GM21423 (cell line): Measurements from ENCODE around the gene DYSF.

Experiments used
- ATAC-seq: cut with Tn5 transposase; IDR thresholded peaks from one replicate; pipeline ENCODE4 v1.9.1; 2021; ENCODE audit warnings: mild to moderate bottlenecking, moderate library complexity; ENCODE audit not compliant: unreplicated experiment

Gene DYSF

GRCh38 chr2:71496156-71496770, 42.9 kb downstream of the DYSF start:
- ATAC-seq: no peak

- no peak for ATAC-seq
Measured at GRCh38 chr2:71498261-71498701, 44.9 kb downstream of the DYSF start.

- no peak for ATAC-seq
Measured at GRCh38 chr2:71499691-71500090, 46.3 kb downstream of the DYSF start.

GRCh38 chr2:71500426-71501079, 47.2 kb downstream of the DYSF start:
- no peak for ATAC-seq

GRCh38 chr2:71502941-71503738, 49.8 kb downstream of the DYSF start:
- no peak for ATAC-seq

GRCh38 chr2:71503837-71504236, 50.5 kb downstream of the DYSF start:
- ATAC-seq: no peak

GRCh38 chr2:71504611-71505010, 51.2 kb downstream of the DYSF start:
- ATAC-seq: no peak

GRCh38 chr2:71505086-71505769, 51.9 kb downstream of the DYSF start:
- no peak for ATAC-seq

GRCh38 chr2:71505770-71506140, 52.4 kb downstream of the DYSF start:
- ATAC-seq: no peak

- ATAC-seq: no peak
Measured at GRCh38 chr2:71506222-71507153, 53.1 kb downstream of the DYSF start.

GRCh38 chr2:71507476-71507875, 54.1 kb downstream of the DYSF start:
- ATAC-seq: no peak

GRCh38 chr2:71510196-71510807, 56.9 kb downstream of the DYSF start:
- ATAC-seq: peak; percentile 67

- ATAC-seq: no peak
Measured at GRCh38 chr2:71510938-71511337, 57.6 kb downstream of the DYSF start.

GRCh38 chr2:71511776-71512175, 58.4 kb downstream of the DYSF start:
- ATAC-seq: no peak

- no peak for ATAC-seq
Measured at GRCh38 chr2:71512386-71512785, 59.0 kb downstream of the DYSF start.

- ATAC-seq: no peak
Measured at GRCh38 chr2:71513096-71513495, 59.7 kb downstream of the DYSF start.

GRCh38 chr2:71513721-71514120, 60.4 kb downstream of the DYSF start:
- ATAC-seq: no peak

- ATAC-seq: no peak
Measured at GRCh38 chr2:71516253-71516888, 63.0 kb downstream of the DYSF start.

- no peak for ATAC-seq
Measured at GRCh38 chr2:71517851-71518250, 64.5 kb downstream of the DYSF start.
